ENCODE measurements around the gene VWA5B2. TPM values are rescaled to one million over a fixed set of nuclear protein-coding genes. Genes with fewer than 3 reads are reported as not detected.

The VWA5B2 gene
- total and polyA plus RNA-seq, 2 of the 4 experiments (the other 2 are of a cell fraction): not detected

DNA sequence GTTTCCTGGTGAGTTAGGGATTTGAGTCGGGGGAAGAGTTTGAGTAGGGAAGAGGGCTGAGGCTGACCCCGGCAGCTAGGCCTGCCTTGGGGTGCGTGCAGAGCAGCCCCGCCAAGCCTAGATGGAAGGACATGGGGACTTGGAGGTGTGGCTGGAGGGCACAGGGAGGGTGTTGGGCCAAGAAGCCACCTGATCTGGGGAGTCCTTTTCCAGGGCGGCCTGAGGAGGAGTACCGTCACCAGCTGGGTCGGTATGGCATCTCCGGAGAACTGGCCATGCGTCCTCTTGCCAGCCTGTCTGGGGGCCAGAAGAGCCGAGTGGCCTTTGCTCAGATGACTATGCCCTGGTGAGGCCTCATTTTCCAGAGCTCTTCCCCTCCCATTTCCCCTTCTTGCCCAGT is 36.5 kb upstream of the VWA5B2 start:
- TF ChIP-seq FOS (IDR thresholded peaks at IDR 0.05; ENCODE audit: low read depth, low read length): no peak
- no peak for TF ChIP-seq MXI1 (IDR thresholded peaks at IDR 0.05; ENCODE audit: borderline replicate concordance, low read depth, low read length)
- no peak for TF ChIP-seq MAFK (IDR thresholded peaks at IDR 0.05; ENCODE audit: low read depth, low read length)
- TF ChIP-seq MAZ (IDR thresholded peaks at IDR 0.05; ENCODE audit: borderline replicate concordance, low read depth, low read length): no peak
- no peak for TF ChIP-seq POLR2A (IDR thresholded peaks at IDR 0.05; ENCODE audit: low read depth, low read length)
- TF ChIP-seq, protein P1, sequence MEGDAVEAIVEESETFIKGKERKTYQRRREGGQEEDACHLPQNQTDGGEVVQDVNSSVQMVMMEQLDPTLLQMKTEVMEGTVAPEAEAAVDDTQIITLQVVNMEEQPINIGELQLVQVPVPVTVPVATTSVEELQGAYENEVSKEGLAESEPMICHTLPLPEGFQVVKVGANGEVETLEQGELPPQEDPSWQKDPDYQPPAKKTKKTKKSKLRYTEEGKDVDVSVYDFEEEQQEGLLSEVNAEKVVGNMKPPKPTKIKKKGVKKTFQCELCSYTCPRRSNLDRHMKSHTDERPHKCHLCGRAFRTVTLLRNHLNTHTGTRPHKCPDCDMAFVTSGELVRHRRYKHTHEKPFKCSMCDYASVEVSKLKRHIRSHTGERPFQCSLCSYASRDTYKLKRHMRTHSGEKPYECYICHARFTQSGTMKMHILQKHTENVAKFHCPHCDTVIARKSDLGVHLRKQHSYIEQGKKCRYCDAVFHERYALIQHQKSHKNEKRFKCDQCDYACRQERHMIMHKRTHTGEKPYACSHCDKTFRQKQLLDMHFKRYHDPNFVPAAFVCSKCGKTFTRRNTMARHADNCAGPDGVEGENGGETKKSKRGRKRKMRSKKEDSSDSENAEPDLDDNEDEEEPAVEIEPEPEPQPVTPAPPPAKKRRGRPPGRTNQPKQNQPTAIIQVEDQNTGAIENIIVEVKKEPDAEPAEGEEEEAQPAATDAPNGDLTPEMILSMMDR (conservative IDR thresholded peaks at IDR 0.05; ENCODE audit: low read depth, low read length): no peak
- no peak for TF ChIP-seq NFE2L2 (IDR thresholded peaks at IDR 0.05; ENCODE audit: low read depth, low read length)
- TF ChIP-seq, protein P2, sequence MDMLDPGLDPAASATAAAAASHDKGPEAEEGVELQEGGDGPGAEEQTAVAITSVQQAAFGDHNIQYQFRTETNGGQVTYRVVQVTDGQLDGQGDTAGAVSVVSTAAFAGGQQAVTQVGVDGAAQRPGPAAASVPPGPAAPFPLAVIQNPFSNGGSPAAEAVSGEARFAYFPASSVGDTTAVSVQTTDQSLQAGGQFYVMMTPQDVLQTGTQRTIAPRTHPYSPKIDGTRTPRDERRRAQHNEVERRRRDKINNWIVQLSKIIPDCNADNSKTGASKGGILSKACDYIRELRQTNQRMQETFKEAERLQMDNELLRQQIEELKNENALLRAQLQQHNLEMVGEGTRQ (IDR thresholded peaks at IDR 0.05; ENCODE audit: low read depth, low read length): no peak
- TF ChIP-seq BHLHE40 (IDR thresholded peaks at IDR 0.05; ENCODE audit: low read depth, low read length): no peak
- TF ChIP-seq CHD1 (IDR thresholded peaks at IDR 0.05; ENCODE audit: low read depth, low read length): no peak
- no peak for TF ChIP-seq RCOR1 (IDR thresholded peaks at IDR 0.05; ENCODE audit: insufficient replicate concordance, low read length)
- TF ChIP-seq CEBPB (IDR thresholded peaks at IDR 0.05; ENCODE audit: low read depth, low read length): no peak
- TF ChIP-seq RFX5 (IDR thresholded peaks at IDR 0.05; ENCODE audit: low read depth, low read length): no peak
- TF ChIP-seq SMC3 (IDR thresholded peaks at IDR 0.05; ENCODE audit: low read depth, low read length): no peak
- no peak for TF ChIP-seq RAD21 (IDR thresholded peaks at IDR 0.05; ENCODE audit: low read length)
- TF ChIP-seq, protein P3, sequence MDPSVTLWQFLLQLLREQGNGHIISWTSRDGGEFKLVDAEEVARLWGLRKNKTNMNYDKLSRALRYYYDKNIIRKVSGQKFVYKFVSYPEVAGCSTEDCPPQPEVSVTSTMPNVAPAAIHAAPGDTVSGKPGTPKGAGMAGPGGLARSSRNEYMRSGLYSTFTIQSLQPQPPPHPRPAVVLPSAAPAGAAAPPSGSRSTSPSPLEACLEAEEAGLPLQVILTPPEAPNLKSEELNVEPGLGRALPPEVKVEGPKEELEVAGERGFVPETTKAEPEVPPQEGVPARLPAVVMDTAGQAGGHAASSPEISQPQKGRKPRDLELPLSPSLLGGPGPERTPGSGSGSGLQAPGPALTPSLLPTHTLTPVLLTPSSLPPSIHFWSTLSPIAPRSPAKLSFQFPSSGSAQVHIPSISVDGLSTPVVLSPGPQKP (IDR thresholded peaks at IDR 0.05; ENCODE audit: borderline replicate concordance, low read depth, low read length): no peak
- Histone ChIP-seq H4K20me1 (ENCODE audit: insufficient read depth, low read length) (0 out of 2 replicates have a peak, but pooled peaks cover 4% of the 10 kb centered on the region), H3K27ac (ENCODE audit: insufficient read depth, low read length) (no peak overlapping the region), H3K9me3 (ENCODE audit: control insufficient read depth, insufficient read depth, low read length) (no peaks in the 10 kb centered on the region), H2AFZ (replicated peaks; ENCODE audit: low read length, poor library complexity) (no peak overlapping the region), H3K79me1 (ENCODE audit: low read depth in 1 of 2, low read length in 2 of 2) (peaks cover 17 to 28% of the 10 kb centered on the region in 2 experiments), H2BK5ac (ENCODE audit: low read depth, low read length, poor library complexity, severe bottlenecking) (no peak overlapping the region), H3K9me1 (ENCODE audit: insufficient read depth, low read length) (peaks cover 8% of the 10 kb centered on the region; the same call in 1 of the 2 replicates), H3K23ac (ENCODE audit: low read depth, low read length) (no peak overlapping the region), H3K9ac (ENCODE audit: low read depth, low read length) (no peak overlapping the region), H3K4me3 (ENCODE audit: insufficient read depth, low read depth, low read length) (no peak overlapping the region), H2BK120ac (ENCODE audit: low read depth, low read length) (no peak overlapping the region), H2BK15ac (ENCODE audit: low read depth, low read length) (no peak overlapping the region), H2AK9ac (replicated peaks; ENCODE audit: low read depth, low read length, poor library complexity) (no peak overlapping the region), H4K91ac (ENCODE audit: insufficient read depth, low read depth, low read length) (no peak overlapping the region), H3K56ac (ENCODE audit: extremely low read depth, insufficient read depth, low read length) (no peak overlapping the region), H2AK5ac (ENCODE audit: low read depth, low read length) (no peak overlapping the region), H3K4me2 (ENCODE audit: low read depth, low read length) (no peak overlapping the region), H4K8ac (ENCODE audit: low read depth in 2 of 2, low read length in 2 of 2) (no peak overlapping the region), H3K14ac (replicated peaks; ENCODE audit: low read depth, low read length) (no peak overlapping the region), H3K27me3 (ENCODE audit: control insufficient read depth, insufficient read depth, low read length) (no peaks in the 10 kb centered on the region), H3K18ac (ENCODE audit: low read depth, low read length) (no peak overlapping the region), H3K4ac (ENCODE audit: low read depth, low read length) (no peak overlapping the region), H3K4me1 (ENCODE audit: control insufficient read depth, insufficient read depth, low read length) (no peaks in the 10 kb centered on the region), H4K5ac (ENCODE audit: low read depth, low read length) (no peak overlapping the region), H3K36me3 (ENCODE audit: control insufficient read depth, insufficient read depth, low read length) (peaks cover 62% of the 10 kb centered on the region), H2BK20ac (ENCODE audit: low read depth, low read length) (no peak overlapping the region)
- dilution Hi-C loops (cut with HindIII; ENCODE audit: low sequenced_read_pairs, unreplicated experiment) (no loop called here), in situ Hi-C loops (cut with MboI; ENCODE audit: low sequenced_read_pairs) (no loop called here), intact Hi-C loops (cut with micrococcal nuclease) (no loop called here)
- POLR2A ChIA-PET (ENCODE audit: unreplicated experiment): no interaction called here
- no TSS peak for BruUV-seq (replicated peaks)
- ATAC-seq (ENCODE audit: low read depth): no peak
- CTCF ChIA-PET: no interaction called here
- WGBS, 2 experiments (ENCODE audit: extremely low coverage in 2 of 2, insufficient read length in 1 of 2): 90% methylated on average over 6 of the region's 10 CpGs; no CpG with 5 or more reads in 1 of the 2 experiments
- DNase-seq: no peak
